ENCODE measurements around the gene DUSP10.

DNA sequence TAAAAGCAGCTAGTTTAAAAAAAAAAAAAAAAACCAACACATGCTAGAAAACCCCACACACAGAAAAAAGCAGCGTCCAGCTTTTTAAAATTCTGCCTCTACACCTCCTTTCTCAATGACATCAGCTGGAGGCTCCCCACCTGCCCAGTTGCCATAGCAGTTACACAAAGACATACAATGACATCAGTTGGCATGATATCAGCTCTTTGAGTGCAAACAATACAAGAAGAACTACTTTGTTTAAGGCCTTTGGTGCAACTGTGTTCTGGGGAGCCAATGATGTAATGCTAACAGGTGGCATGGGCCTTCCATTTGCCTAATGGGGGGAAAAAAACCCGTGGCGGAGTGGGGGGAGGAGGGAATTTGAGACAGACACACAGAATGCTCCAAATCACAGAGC lies 32.9 kb downstream of the DUSP10 start:
- TF ChIP-seq TCF7L2 (IDR thresholded peaks at IDR 0.05; ENCODE audit: borderline replicate concordance, extremely low read depth, insufficient read depth, insufficient read length) = no peak
- TF ChIP-seq, protein P1, sequence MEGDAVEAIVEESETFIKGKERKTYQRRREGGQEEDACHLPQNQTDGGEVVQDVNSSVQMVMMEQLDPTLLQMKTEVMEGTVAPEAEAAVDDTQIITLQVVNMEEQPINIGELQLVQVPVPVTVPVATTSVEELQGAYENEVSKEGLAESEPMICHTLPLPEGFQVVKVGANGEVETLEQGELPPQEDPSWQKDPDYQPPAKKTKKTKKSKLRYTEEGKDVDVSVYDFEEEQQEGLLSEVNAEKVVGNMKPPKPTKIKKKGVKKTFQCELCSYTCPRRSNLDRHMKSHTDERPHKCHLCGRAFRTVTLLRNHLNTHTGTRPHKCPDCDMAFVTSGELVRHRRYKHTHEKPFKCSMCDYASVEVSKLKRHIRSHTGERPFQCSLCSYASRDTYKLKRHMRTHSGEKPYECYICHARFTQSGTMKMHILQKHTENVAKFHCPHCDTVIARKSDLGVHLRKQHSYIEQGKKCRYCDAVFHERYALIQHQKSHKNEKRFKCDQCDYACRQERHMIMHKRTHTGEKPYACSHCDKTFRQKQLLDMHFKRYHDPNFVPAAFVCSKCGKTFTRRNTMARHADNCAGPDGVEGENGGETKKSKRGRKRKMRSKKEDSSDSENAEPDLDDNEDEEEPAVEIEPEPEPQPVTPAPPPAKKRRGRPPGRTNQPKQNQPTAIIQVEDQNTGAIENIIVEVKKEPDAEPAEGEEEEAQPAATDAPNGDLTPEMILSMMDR (IDR thresholded peaks at IDR 0.05 in 2 of 3, conservative IDR thresholded peaks at IDR 0.05 in 1 of 3; ENCODE audit: borderline replicate concordance in 1 of 3, insufficient read depth in 1 of 3, low read depth in 2 of 3, low read length in 2 of 3) = no peak

Data from HCT116 (cell line).